Karpas-422 (cell line): ENCODE results near the gene HOXA10. TPM values are rescaled to one million over a fixed set of nuclear protein-coding genes. Genes with fewer than 3 reads are reported as not detected.

Source experiments
- DNase-seq: peaks from one replicate; pipeline ENCODE4 v3.0.0-alpha.2; 2015
- H2AFZ ChIP-seq: fragments of 200-600 bp; sonication (generic); 2 replicates; pipeline ENCODE4 v1.6.1; 2014; ENCODE audit warnings: antibody characterized with exemption, low read length, mixed read lengths
- H3K27ac ChIP-seq: fragments of 200-600 bp; sonication (generic); 2 replicates; pipeline ENCODE4 v1.5.1; 2014; ENCODE audit warnings: mild to moderate bottlenecking, low read length, moderate library complexity
- H3K27me3 ChIP-seq: fragments of 200-600 bp; sonication (generic); 2 replicates; pipeline ENCODE4 v1.6.1; 2014; ENCODE audit warnings: low read length, mixed read lengths
- H3K36me3 ChIP-seq: fragments of 200-600 bp; sonication (generic); 2 replicates; pipeline ENCODE4 v1.6.1; 2014; ENCODE audit warnings: low read length, mixed read lengths; ENCODE audit not compliant: insufficient read depth
- H3K4me1 ChIP-seq: fragments of 200-600 bp; sonication (generic); 2 replicates; pipeline ENCODE4 v1.6.1; 2014; ENCODE audit warnings: mild to moderate bottlenecking, low read length, mixed read lengths
- H3K4me2 ChIP-seq: fragments of 200-600 bp; sonication (generic); 2 replicates; pipeline ENCODE4 v1.6.1; 2014; ENCODE audit warnings: low read length, low read depth, mild to moderate bottlenecking; ENCODE audit not compliant: poor library complexity, severe bottlenecking
- H3K4me3 ChIP-seq: fragments of 200-600 bp; sonication (generic); 2 replicates; pipeline ENCODE4 v1.5.1; 2014; ENCODE audit warnings: mild to moderate bottlenecking, antibody characterized with exemption, low read length, mixed read lengths
- H3K79me2 ChIP-seq: fragments of 200-600 bp; sonication (generic); 2 replicates; pipeline ENCODE4 v1.6.1; 2014; ENCODE audit warnings: mild to moderate bottlenecking, low read length, mixed read lengths
- H3K9ac ChIP-seq: fragments of 200-600 bp; sonication (generic); 2 replicates; pipeline ENCODE4 v1.6.0; 2014; ENCODE audit warnings: low read length
- H3K9me2 ChIP-seq: fragments of 200-600 bp; sonication (generic), shearing (Covaris generic); replicated peaks from 2 replicates; pipeline ENCODE4 v1.6.0; 2014; ENCODE audit warnings: mild to moderate bottlenecking, low read length, moderate library complexity; ENCODE audit not compliant: insufficient read depth
- H3K9me3 ChIP-seq: fragments of 300-700, 200-600 bp; sonication (generic); 2 replicates; pipeline ENCODE4 v1.6.1; 2014; ENCODE audit warnings: low read length, mixed read lengths
- H4K20me1 ChIP-seq: fragments of 200-600 bp; sonication (generic); 2 replicates; pipeline ENCODE4 v1.6.1; 2014; ENCODE audit warnings: mild to moderate bottlenecking, antibody characterized with exemption, low read length, low read depth; ENCODE audit not compliant: insufficient read depth
- total RNA-seq: library from RNA; depleted of rRNA; stranded (reverse); fragments of >200 nt; shearing (Covaris generic); gene quantifications from 2 replicates; pipeline ENCODE4 v1.2.3, GENCODE V29; 2014; ENCODE audit warnings: low replicate concordance

The HOXA10 gene
- total RNA-seq, 1 experiment from 2014 or later, result not detected

DNA sequence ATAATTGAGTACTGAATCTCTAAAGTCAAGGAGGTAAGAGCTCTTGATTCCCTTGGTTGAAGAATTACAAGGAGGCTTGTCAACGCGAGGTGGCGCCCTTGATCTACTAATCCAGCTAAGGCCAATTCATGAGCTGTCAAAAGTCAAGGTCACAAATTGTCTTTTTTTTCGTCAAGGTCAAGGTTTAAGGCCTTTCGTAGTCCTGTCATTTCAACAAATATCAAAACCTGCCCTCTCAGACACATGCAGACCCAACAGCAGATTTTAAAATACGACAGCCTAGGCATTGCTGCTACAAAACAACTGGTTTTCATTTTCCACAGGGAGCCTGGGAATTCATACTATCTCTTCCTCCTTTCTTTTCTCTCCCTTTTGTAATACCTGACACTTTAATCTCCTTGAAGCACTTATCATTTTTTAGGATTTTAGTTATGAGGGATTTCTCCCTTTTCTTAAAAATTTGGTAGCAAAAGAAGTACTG lies 22.2 kb upstream of the HOXA10 start:
- DNase-seq, result peak; percentile 92
- no peaks in the 10 kb centered on the region for H3K36me3 ChIP-seq
- no peak overlapping the region for H3K27ac ChIP-seq
- no peaks in the 10 kb centered on the region for H4K20me1 ChIP-seq
- no peak overlapping the region for H3K4me3 ChIP-seq
- no peaks in the 10 kb centered on the region for H3K27me3 ChIP-seq
- H3K9me2 ChIP-seq, result no peaks in the 10 kb centered on the region
- H3K4me1 ChIP-seq, result peaks cover 15% of the 10 kb centered on the region
- no peaks in the 10 kb centered on the region for H3K9me3 ChIP-seq
- H3K4me2 ChIP-seq, result no peak overlapping the region
- no peak overlapping the region for H2AFZ ChIP-seq
- no peaks in the 10 kb centered on the region for H3K79me2 ChIP-seq
- H3K9ac ChIP-seq, result no peak overlapping the region

DNA sequence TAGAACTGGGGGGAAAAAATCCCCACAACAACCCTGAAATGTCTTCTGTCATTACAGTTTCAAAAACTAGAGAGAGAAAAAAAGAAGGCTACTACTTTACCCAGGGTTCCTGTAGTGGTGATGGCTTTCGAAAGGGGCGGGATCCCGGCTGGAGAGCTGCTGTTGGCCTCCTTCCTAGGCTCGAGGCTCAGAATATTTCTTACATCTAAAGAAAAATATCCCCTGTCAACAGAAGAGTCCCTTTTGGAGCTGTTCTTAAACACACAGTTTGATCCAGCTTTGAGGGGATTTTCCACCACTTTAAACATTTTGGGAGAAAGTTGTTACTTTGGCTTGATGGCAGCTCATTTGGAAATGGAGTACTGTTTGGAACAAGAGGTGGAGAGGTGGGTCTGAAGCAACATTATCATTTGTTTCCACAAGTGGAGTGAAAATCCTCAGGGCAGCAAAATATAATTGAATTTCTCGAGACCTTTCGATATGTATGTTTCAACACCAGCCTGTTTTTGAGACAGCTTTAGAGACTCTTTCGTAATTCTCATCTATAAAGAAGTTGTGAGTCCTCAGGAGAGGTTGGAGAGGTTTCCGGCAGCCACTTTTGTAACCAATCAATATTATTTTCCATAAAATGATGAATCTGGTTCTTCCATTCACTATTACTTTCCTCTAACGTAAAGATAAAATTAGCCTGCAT lies 20.7 kb upstream of the HOXA10 start:
- Histone ChIP-seq H3K9ac (no peak overlapping the region), H3K27me3 (no peaks in the 10 kb centered on the region), H3K4me2 (no peak overlapping the region)

GRCh38 chr7:27194002-27194352 lies 19.9 kb upstream of the HOXA10 start:
- Histone ChIP-seq H3K36me3 (no peaks in the 10 kb centered on the region), H2AFZ (no peak overlapping the region), H3K27ac (no peak overlapping the region), H3K27me3 (no peaks in the 10 kb centered on the region), H3K4me1 (peaks cover 2% of the 10 kb centered on the region; the same call in 1 of the 2 replicates), H3K9me2 (no peaks in the 10 kb centered on the region), H3K79me2 (no peaks in the 10 kb centered on the region), H3K4me3 (no peak overlapping the region), H3K9ac (no peak overlapping the region), H3K9me3 (no peaks in the 10 kb centered on the region), H4K20me1 (no peaks in the 10 kb centered on the region), H3K4me2 (no peak overlapping the region)
- no peak for DNase-seq

More for the DNA sequence above, 20.7 kb upstream of the HOXA10 start:
- Histone ChIP-seq H3K27ac (no peak overlapping the region), H3K9me3 (no peaks in the 10 kb centered on the region), H4K20me1 (no peaks in the 10 kb centered on the region), H3K9me2 (no peaks in the 10 kb centered on the region), H3K79me2 (no peaks in the 10 kb centered on the region), H2AFZ (no peak overlapping the region), H3K4me1 (peaks cover 2% of the 10 kb centered on the region; the same call in 1 of the 2 replicates), H3K36me3 (no peaks in the 10 kb centered on the region), H3K4me3 (no peak overlapping the region)
- DNase-seq, result no peak

DNA sequence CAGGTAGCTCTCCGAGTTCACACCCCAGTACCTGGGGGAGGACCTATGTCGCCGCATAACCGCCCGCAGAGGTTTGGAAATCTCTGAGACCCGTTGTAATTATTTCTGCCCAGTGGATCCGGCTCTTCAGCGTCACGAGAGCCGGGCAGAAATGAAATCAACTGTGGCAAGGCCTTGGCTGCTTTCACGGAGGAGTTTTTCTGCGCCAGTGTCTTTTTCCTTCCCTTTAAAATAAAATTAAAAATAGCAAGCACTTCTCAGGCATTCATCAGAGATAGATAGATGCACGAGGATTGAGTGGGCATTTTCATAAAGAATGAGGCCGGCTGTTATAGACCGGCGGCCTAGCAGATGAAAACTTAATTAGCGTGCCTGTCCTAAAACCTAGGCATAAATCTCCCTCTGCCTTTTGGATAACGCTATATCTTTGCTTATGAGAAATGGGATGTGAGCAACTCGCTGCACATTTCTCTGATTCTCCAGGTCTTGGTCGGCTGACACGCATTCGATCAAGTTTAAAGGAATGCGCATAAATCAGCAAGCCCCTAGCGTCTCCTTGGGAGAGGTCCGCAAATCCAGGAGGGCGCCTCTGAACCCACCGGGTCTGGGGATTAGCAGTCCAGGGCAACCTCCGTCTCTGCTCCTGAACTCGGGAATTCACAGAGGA lies 19.3 kb upstream of the HOXA10 start:
- Histone ChIP-seq H2AFZ (no peak overlapping the region), H3K4me3 (no peak overlapping the region), H3K9ac (no peak overlapping the region)

DNA sequence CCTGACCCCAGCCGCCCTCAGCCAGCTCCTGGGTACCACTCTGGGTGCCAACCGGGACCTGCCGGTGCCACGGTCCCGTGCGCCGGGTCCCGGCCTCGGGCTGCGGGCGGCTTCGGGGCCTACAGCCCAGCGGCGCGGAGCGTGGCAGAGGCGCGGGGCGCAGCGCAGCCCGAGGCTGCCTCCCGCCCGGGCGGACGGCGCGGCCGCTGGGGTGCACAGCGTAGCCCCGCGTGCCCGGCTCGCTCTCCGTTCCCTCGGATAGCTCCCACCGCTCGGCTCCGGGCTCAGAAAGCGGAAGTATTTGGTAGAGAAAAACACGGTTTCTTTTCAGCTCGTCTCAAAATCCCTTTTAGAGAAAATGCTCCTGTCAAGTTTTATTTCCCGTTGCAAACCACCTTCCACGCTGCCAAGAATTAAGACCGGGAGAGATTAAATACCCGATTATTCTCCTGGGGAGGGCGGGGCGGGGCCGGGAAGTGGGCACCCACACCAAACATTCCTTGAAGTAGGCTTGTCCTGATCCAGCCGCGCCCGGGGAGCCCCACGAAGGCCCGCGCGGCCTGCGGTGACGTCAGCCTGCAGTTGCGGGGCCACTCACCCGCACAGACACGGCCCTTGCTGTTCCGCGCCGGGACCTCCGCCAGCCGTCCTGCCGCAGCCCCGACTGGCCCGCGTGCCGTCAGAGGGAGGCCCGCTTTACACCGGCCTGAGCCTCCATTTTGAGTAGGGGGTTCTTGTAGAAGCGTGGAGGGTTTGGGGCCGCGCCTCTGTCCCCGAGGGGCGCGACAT lies 18.6 kb upstream of the HOXA10 start:
- Histone ChIP-seq H3K36me3 (no peaks in the 10 kb centered on the region), H3K9me3 (no peaks in the 10 kb centered on the region), H3K9ac (no peak overlapping the region), H3K4me1 (peaks cover 2% of the 10 kb centered on the region; the same call in 1 of the 2 replicates), H3K4me3 (no peak overlapping the region), H4K20me1 (no peaks in the 10 kb centered on the region), H3K79me2 (no peaks in the 10 kb centered on the region), H3K4me2 (no peak overlapping the region), H3K9me2 (no peaks in the 10 kb centered on the region), H3K27me3 (no peaks in the 10 kb centered on the region), H3K27ac (no peak overlapping the region), H2AFZ (no peak overlapping the region)
- DNase-seq, result no peak

More for the DNA sequence above, 19.3 kb upstream of the HOXA10 start:
- H3K79me2 ChIP-seq, result no peaks in the 10 kb centered on the region
- DNase-seq, result no peak
- no peaks in the 10 kb centered on the region for H3K36me3 ChIP-seq
- no peaks in the 10 kb centered on the region for H3K9me2 ChIP-seq
- H3K9me3 ChIP-seq, result no peaks in the 10 kb centered on the region
- no peaks in the 10 kb centered on the region for H3K27me3 ChIP-seq
- H4K20me1 ChIP-seq, result no peaks in the 10 kb centered on the region
- no peak overlapping the region for H3K4me2 ChIP-seq
- peaks cover 2% of the 10 kb centered on the region; the same call in 1 of the 2 replicates for H3K4me1 ChIP-seq
- H3K27ac ChIP-seq, result no peak overlapping the region

DNA sequence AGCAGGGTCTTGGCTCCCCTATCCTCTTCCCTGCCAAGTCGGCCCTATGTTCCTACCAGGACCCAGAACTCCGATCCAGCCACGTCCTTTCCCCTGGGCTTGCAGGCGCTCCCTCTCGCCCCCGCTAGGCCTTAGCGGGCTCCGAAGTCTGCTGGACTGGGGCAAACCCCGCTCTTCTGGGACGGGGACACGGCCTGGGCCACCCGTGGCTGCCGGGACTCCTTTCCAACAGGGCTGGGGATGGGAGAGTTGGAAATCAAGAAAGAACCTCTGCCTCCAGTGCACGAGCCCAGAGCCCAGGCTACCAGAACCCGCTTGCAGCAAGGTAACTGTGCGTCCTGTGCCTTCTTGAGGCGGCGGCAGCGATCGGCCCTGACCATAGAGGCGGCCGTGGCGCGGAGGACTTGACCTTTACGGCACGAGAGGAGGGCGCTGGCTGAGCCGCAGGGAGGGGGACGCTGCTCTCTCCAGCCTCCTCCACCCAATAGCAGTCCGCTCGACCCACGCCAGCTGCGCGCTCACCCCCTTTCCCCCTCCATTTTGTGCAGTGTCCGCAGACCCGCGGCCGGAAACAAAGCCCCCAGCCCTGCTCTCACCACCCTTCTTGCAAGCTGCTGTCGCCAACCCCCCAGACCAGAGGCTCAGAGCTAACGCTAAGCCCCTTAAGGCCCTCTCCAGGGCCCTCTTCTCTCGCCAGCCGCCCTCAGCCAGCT lies 17.9 kb upstream of the HOXA10 start:
- no peaks in the 10 kb centered on the region for H3K79me2 ChIP-seq
- H3K27ac ChIP-seq, result no peak overlapping the region
- no peaks in the 10 kb centered on the region for H3K9me3 ChIP-seq
- DNase-seq, result no peak
- H3K27me3 ChIP-seq, result no peaks in the 10 kb centered on the region
- no peak overlapping the region for H3K4me3 ChIP-seq
- H4K20me1 ChIP-seq, result no peaks in the 10 kb centered on the region
- H3K36me3 ChIP-seq, result no peaks in the 10 kb centered on the region
- H3K9ac ChIP-seq, result no peak overlapping the region
- H3K4me1 ChIP-seq, result peaks cover 2% of the 10 kb centered on the region; the same call in 1 of the 2 replicates
- no peaks in the 10 kb centered on the region for H3K9me2 ChIP-seq
- no peak overlapping the region for H3K4me2 ChIP-seq
- H2AFZ ChIP-seq, result no peak overlapping the region

GRCh38 chr7:27191161-27191731 lies 17.1 kb upstream of the HOXA10 start:
- H3K4me3 ChIP-seq, result no peak overlapping the region
- no peaks in the 10 kb centered on the region for H4K20me1 ChIP-seq
- H3K27ac ChIP-seq, result no peak overlapping the region
- DNase-seq, result no peak
- H3K27me3 ChIP-seq, result no peaks in the 10 kb centered on the region
- H3K79me2 ChIP-seq, result no peaks in the 10 kb centered on the region
- H3K4me1 ChIP-seq, result peaks cover under 1% of the 10 kb centered on the region; the same call in 1 of the 2 replicates
- no peaks in the 10 kb centered on the region for H3K9me2 ChIP-seq
- H3K9ac ChIP-seq, result no peak overlapping the region
- H3K4me2 ChIP-seq, result no peak overlapping the region
- H2AFZ ChIP-seq, result no peak overlapping the region
- no peaks in the 10 kb centered on the region for H3K9me3 ChIP-seq
- no peaks in the 10 kb centered on the region for H3K36me3 ChIP-seq
